Measurements from ENCODE around the gene UQCRHL.

Gene UQCRHL

GRCh38 chr1:15797614-15798390 is 9.6 kb downstream of the UQCRHL start:
- DNase-seq (ENCODE audit: low read depth) = no peak

- no peak for DNase-seq (ENCODE audit: low read depth)
These were observed 11.4 kb downstream of the UQCRHL start for GRCh38 chr1:15796086-15796462.

GRCh38 chr1:15788624-15789301 is 18.7 kb downstream of the UQCRHL start:
- DNase-seq (ENCODE audit: low read depth) = no peak

- no peak for DNase-seq (ENCODE audit: low read depth)
These were observed 20.9 kb downstream of the UQCRHL start for GRCh38 chr1:15786581-15786980.

- DNase-seq (ENCODE audit: low read depth) = no peak
These were observed 21.8 kb downstream of the UQCRHL start for GRCh38 chr1:15785683-15786082.

GRCh38 chr1:15777909-15778707 is 29.3 kb downstream of the UQCRHL start:
- DNase-seq (ENCODE audit: low read depth) = no peak

- no peak for DNase-seq (ENCODE audit: low read depth)
These were observed 31.7 kb downstream of the UQCRHL start for GRCh38 chr1:15775706-15776105.

GRCh38 chr1:15771836-15772515 is 35.5 kb downstream of the UQCRHL start:
- no peak for DNase-seq (ENCODE audit: low read depth)

GRCh38 chr1:15770313-15770962 is 37.0 kb downstream of the UQCRHL start:
- DNase-seq (ENCODE audit: low read depth) = no peak

GRCh38 chr1:15768388-15768787 is 39.1 kb downstream of the UQCRHL start:
- DNase-seq (ENCODE audit: low read depth) = no peak

- DNase-seq (ENCODE audit: low read depth) = no peak
These were observed 39.5 kb downstream of the UQCRHL start for GRCh38 chr1:15767941-15768340.

- no peak for DNase-seq (ENCODE audit: low read depth)
These were observed 41.8 kb downstream of the UQCRHL start for GRCh38 chr1:15765495-15766194.

- DNase-seq (ENCODE audit: low read depth) = no peak
These were observed 42.6 kb downstream of the UQCRHL start for GRCh38 chr1:15764890-15765289.

- no peak for DNase-seq (ENCODE audit: low read depth)
These were observed 43.1 kb downstream of the UQCRHL start for GRCh38 chr1:15764269-15764764.

- DNase-seq (ENCODE audit: low read depth) = no peak
These were observed 44.9 kb downstream of the UQCRHL start for GRCh38 chr1:15762546-15762945.

GRCh38 chr1:15761366-15762128 is 45.9 kb downstream of the UQCRHL start:
- DNase-seq (ENCODE audit: low read depth) = no peak

GRCh38 chr1:15760520-15761211 is 46.8 kb downstream of the UQCRHL start:
- DNase-seq (ENCODE audit: low read depth) = no peak

- DNase-seq (ENCODE audit: low read depth) = no peak
These were observed 48.3 kb downstream of the UQCRHL start for GRCh38 chr1:15758953-15759661.

Data from fibroblast of the conjunctiva (primary cell).